ENCODE data around the gene ADAMTSL1.
A peak's percentile ranks its signal among the peaks of the same experiment; 100 is the strongest.

ADAMTSL1 gene

DNA sequence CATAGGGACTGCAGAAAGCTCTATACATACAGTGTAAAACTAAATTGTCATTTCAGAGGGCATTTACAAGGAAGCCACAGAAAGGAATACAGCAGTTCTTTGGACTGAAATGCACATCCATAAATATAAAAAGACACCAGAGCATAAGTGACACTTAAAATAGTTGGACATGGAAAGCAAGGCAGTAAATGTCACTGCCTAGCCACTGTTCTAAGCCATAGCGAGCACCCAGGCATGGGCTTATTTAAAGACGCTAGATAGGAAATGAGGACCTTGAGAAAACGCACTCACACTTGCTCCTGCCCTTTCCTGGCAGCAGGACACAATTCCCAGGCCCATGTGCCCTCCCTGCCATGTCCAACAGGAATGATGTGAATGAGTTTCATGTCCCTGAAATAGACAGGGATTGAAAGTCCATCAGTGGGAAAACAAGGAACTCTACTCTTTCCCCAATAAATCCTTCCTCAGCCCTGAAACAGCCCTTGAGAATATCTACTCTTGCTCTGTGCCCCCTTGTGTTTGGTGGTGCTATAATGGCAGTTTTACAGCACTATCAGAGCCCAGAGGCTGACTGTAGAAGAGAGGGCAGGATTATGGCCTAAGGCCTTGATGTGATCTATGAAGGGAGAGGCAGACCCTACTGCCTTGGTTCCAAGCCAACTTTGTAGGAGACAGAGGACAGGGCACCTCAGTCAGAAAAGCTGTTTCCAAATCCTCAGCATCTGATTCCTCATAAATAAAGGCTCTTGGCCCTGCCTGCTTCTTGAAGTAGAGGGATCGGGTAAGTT is 376.1 kb downstream of the ADAMTSL1 start:
- H3K9me3 ChIP-seq (ENCODE audit: low read length), result no peaks in the 10 kb centered on the region
- H2AFZ ChIP-seq (ENCODE audit: low read depth, low read length), result no peak overlapping the region
- no peak overlapping the region for H3K4me3 ChIP-seq (ENCODE audit: low read length)
- H3K4me1 ChIP-seq (ENCODE audit: insufficient read depth, low read length), result no peaks in the 10 kb centered on the region
- no peaks in the 10 kb centered on the region for H3K36me3 ChIP-seq (ENCODE audit: insufficient read depth, low read length)
- H3K27me3 ChIP-seq (ENCODE audit: insufficient read depth, low read length), result no peaks in the 10 kb centered on the region

DNA sequence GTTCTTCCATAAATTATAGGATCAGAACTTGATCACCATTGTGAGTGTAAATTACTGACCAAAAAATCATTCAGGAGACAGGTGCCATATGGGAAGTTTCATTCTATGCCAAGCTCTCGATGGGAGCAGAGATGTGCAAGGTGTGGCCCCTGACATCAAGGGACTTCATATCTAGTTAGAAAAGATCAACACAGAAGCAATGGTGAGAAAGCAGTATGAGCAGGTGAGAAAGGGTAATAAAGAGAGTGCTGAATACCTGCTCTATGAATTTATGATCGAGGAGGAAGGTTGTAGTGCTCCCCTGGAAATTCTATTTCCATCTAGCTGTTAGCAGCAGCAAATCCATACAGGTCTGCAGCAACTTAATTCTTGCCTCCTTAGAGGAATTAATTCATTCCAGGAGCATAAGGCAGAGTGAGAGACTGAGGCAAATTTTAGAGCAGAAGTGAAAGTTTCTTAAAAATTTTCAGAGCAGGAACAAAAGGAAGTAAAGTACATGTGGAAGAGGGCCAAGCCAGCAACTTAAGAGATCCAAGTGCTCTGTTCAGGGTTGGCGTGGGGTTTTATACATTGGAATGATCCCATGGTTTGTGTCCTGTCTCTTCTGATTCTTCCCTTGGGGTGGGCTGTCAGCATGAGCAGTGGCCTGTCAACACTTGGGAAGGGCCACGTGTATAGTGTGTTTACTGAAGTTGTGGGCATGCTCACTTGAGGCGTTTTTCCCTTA is 377.3 kb downstream of the ADAMTSL1 start:
- H3K27me3 ChIP-seq (ENCODE audit: insufficient read depth, low read length), result no peaks in the 10 kb centered on the region
- H3K4me1 ChIP-seq (ENCODE audit: insufficient read depth, low read length), result no peaks in the 10 kb centered on the region
- no peak overlapping the region for H2AFZ ChIP-seq (ENCODE audit: low read depth, low read length)
- no peaks in the 10 kb centered on the region for H3K9me3 ChIP-seq (ENCODE audit: low read length)
- no peaks in the 10 kb centered on the region for H3K36me3 ChIP-seq (ENCODE audit: insufficient read depth, low read length)
- H3K4me3 ChIP-seq (ENCODE audit: low read length), result no peak overlapping the region

DNA sequence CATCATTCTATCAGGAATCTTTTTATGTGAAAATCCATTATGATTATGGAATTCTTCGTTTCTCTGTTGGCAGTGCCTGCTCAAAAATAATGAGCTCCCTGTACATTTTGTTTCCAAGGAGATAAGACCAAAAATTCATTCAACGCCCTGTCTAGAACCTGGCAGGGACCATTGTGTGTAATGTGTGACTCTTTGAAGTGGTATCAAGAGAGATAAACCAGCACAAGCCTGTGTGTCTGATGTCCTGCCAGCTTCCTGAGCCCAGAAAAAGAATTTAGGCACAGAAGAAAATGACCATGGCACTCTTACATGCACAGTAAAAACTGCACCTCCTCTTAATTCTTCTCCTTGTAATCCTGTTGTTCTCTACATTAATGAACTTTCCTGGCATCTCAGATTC is 381.7 kb downstream of the ADAMTSL1 start:
- H3K27me3 ChIP-seq (ENCODE audit: insufficient read depth, low read length), result no peaks in the 10 kb centered on the region

DNA sequence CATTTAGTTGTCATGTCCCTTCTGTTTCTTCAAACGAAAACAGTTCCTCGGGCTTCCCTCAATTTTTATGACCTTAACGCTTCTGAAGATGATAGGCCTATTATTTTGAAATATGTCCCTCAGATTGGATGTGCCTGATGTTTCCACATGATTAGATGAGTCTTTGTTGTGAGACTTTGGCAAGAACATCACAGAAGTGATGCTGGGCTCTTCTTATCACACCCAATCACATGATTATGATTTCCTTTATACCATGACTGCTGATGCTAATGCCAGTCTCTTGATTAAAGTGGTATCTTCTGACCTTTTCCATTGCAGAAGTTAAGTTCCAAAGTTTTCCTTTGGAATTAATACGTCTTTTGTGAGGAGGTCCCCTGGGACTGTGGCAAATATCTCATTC is 383.4 kb downstream of the ADAMTSL1 start:
- no peak overlapping the region for H3K4me3 ChIP-seq (ENCODE audit: low read length)
- no peaks in the 10 kb centered on the region for H3K27me3 ChIP-seq (ENCODE audit: insufficient read depth, low read length)
- H3K4me1 ChIP-seq (ENCODE audit: insufficient read depth, low read length), result peaks cover 10% of the 10 kb centered on the region
- no peaks in the 10 kb centered on the region for H3K9me3 ChIP-seq (ENCODE audit: low read length)
- no peak overlapping the region for H2AFZ ChIP-seq (ENCODE audit: low read depth, low read length)
- no peaks in the 10 kb centered on the region for H3K36me3 ChIP-seq (ENCODE audit: insufficient read depth, low read length)

More for the DNA sequence above, 381.7 kb downstream of the ADAMTSL1 start:
- Histone ChIP-seq H3K4me1 (ENCODE audit: insufficient read depth, low read length) (no peaks in the 10 kb centered on the region), H2AFZ (ENCODE audit: low read depth, low read length) (no peak overlapping the region), H3K9me3 (ENCODE audit: low read length) (no peaks in the 10 kb centered on the region), H3K36me3 (ENCODE audit: insufficient read depth, low read length) (no peaks in the 10 kb centered on the region), H3K4me3 (ENCODE audit: low read length) (no peak overlapping the region)

DNA sequence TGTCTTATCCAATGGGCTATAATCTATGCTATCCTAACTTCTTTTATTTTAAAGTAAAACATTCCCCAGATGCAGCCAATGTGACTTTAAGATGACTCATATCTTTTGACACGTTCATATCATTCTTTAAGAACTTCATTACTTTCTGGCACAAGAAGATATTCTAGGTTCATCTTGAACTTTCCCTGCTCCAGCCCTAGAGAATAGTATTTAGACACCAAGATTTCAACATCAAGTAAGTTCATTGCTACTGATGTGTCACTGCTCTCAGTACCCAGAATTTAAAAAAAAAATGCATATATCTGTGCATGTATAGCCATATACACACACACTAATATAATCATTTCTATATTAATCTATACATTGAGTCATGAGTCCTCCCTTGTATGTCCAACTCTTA is 383.8 kb downstream of the ADAMTSL1 start:
- peaks cover 10% of the 10 kb centered on the region for H3K4me1 ChIP-seq (ENCODE audit: insufficient read depth, low read length)
- H3K4me3 ChIP-seq (ENCODE audit: low read length), result no peak overlapping the region
- no peaks in the 10 kb centered on the region for H3K27me3 ChIP-seq (ENCODE audit: insufficient read depth, low read length)
- H3K36me3 ChIP-seq (ENCODE audit: insufficient read depth, low read length), result no peaks in the 10 kb centered on the region
- H2AFZ ChIP-seq (ENCODE audit: low read depth, low read length), result no peak overlapping the region
- H3K9me3 ChIP-seq (ENCODE audit: low read length), result no peaks in the 10 kb centered on the region

DNA sequence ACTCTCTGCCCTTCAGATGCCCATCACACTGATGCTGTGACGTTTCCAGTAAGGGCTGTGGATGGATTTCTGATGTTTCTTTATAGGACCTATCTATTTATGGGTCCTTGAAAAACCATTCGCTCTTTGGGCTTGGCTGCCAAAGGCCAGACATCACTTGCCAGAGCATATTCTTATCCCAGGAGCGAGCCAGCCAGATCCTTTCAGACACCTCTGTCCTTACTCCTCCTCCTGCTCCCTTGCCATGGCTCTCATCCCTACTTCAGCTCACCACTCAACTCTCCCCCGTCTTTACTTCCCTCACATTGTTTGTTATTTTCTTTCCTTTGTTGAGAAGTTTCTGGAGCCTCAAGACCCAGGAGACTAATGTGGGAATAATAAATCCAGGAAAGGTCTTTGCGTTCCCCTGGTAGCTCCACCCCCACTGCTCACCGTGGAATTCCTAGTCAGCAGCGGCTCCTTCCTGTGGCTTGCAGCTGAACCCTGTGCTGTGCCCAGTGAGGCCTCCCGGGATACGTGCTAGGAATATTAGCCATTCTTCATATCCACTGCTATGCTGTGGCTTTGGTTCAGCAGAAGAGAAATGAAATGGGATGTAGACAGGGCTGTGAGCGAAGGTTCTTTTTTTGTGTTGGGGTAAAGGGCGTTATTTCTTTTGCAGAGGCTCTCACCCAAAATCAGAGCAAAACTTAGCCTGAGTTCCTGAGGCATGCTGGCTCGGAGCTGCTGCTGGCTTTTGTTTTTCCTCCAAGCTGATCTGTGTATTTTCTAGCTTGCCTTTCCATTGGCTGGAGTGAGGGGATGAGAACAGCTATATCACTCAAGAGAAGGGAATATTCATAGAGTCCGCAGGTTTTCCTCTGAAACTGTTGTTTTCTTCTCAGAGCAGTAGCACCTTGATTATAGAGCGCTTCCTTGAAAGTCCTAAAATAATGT is 387.9 kb downstream of the ADAMTSL1 start:
- peak overlapping the region; percentile 48 for H2AFZ ChIP-seq (ENCODE audit: low read depth, low read length)
- H3K4me1 ChIP-seq (ENCODE audit: insufficient read depth, low read length), result peaks cover 15% of the 10 kb centered on the region
- no peaks in the 10 kb centered on the region for H3K27me3 ChIP-seq (ENCODE audit: insufficient read depth, low read length)
- no peak overlapping the region for H3K4me3 ChIP-seq (ENCODE audit: low read length)
- H3K9me3 ChIP-seq (ENCODE audit: low read length), result no peaks in the 10 kb centered on the region
- no peaks in the 10 kb centered on the region for H3K36me3 ChIP-seq (ENCODE audit: insufficient read depth, low read length)

DNA sequence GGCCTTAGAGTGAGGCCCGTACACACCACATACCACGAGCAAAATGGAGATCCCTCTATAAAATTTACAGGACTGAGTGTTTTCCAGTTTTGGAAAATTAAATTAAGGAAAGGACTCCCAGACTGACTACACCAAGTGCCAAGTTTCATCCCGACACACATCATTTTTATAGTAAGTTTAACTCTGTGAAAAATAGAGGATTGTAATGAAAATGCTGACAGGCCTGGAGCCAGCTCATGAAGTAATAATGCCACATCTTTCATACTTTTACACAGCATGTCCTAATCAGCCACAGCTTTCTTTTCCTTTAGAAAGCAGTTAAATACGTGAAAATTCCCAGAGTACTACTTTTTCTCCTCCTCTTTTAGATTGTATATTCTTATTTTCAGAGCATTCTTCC is 389.8 kb downstream of the ADAMTSL1 start:
- H2AFZ ChIP-seq (ENCODE audit: low read depth, low read length), result no peak overlapping the region
- no peaks in the 10 kb centered on the region for H3K36me3 ChIP-seq (ENCODE audit: insufficient read depth, low read length)
- peaks cover 15% of the 10 kb centered on the region for H3K4me1 ChIP-seq (ENCODE audit: insufficient read depth, low read length)
- no peak overlapping the region for H3K4me3 ChIP-seq (ENCODE audit: low read length)
- H3K27me3 ChIP-seq (ENCODE audit: insufficient read depth, low read length), result no peaks in the 10 kb centered on the region
- H3K9me3 ChIP-seq (ENCODE audit: low read length), result no peaks in the 10 kb centered on the region

DNA sequence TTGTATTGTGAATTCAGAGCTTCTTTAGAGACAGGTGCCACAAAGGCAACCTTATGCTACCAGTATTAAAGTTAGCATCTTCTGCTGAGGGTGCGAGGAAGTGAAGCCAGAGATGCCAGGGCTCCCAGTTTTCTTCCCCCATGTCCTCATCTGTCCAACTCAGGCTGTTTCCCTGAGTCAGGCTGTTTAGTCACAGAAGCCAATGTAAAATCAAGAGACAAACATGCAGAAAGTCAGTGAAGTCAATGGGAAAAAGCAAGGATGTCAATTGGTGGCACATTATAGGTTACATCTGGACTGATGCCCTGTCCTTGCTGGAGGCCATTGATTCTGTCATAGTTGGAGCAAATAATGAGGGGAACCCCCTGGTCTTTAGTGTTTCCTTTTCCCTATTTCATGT is 390.6 kb downstream of the ADAMTSL1 start:
- Histone ChIP-seq H3K36me3 (ENCODE audit: insufficient read depth, low read length) (no peaks in the 10 kb centered on the region), H3K27me3 (ENCODE audit: insufficient read depth, low read length) (no peaks in the 10 kb centered on the region), H3K4me3 (ENCODE audit: low read length) (no peak overlapping the region)

DNA sequence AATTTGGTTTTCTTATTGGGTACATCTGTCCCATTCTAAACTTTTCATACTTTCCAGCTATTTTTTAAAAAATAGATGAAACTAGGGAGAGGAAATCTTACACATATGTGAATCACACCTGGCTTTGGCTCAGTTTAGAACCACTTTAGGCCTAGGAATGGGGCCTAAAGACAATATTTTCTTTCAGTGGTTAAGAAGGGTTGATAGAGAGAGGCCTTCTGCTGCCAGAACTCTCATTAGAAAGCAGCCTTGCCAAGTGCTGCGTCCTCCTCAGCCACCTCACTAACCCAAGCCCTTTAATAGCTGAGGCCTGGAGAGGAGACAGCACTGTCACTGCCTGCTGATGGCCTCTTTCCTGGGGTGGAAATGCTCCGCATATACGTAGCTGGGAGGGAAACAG is 391.6 kb downstream of the ADAMTSL1 start:
- Histone ChIP-seq H2AFZ (ENCODE audit: low read depth, low read length) (no peak overlapping the region), H3K36me3 (ENCODE audit: insufficient read depth, low read length) (no peaks in the 10 kb centered on the region), H3K9me3 (ENCODE audit: low read length) (no peaks in the 10 kb centered on the region), H3K4me3 (ENCODE audit: low read length) (no peak overlapping the region), H3K4me1 (ENCODE audit: insufficient read depth, low read length) (peaks cover 15% of the 10 kb centered on the region), H3K27me3 (ENCODE audit: insufficient read depth, low read length) (no peaks in the 10 kb centered on the region)

More for the DNA sequence above, 390.6 kb downstream of the ADAMTSL1 start:
- no peak overlapping the region for H2AFZ ChIP-seq (ENCODE audit: low read depth, low read length)
- H3K4me1 ChIP-seq (ENCODE audit: insufficient read depth, low read length), result peaks cover 15% of the 10 kb centered on the region
- no peaks in the 10 kb centered on the region for H3K9me3 ChIP-seq (ENCODE audit: low read length)

DNA sequence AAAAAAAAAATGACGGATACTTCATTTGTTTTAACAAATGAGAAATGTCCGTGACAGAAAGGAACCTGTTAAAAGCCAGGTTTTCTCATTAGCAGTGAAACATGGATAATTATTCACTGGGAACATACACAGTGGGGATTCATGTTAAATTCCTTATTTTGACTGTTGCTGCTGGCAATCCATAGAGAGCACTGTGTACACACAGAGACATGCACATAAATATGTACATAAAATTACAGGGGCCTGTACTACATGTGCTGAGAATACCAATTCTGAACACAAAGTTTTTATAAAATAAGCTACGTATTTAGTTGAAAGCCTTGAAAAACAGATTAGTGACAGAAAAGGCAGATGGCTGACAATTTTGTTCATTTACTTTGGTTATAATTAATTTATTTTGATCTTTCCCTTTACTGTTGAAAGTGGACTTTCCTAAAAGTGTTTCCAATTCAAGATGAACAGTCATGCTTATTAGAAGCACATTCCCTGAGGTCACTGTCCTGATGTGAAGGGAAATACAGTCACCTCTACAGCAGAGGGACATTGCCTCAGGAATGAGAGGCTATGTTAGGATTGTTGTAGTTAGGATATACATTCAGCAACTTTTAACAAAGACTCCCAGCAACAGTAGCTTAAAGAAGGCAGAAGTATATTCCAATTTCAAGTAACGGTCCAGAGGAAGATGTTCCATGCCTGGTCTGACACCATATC is 392.3 kb downstream of the ADAMTSL1 start:
- Histone ChIP-seq H2AFZ (ENCODE audit: low read depth, low read length) (no peak overlapping the region), H3K27me3 (ENCODE audit: insufficient read depth, low read length) (no peaks in the 10 kb centered on the region), H3K4me3 (ENCODE audit: low read length) (no peak overlapping the region), H3K4me1 (ENCODE audit: insufficient read depth, low read length) (peaks cover 15% of the 10 kb centered on the region), H3K36me3 (ENCODE audit: insufficient read depth, low read length) (no peaks in the 10 kb centered on the region), H3K9me3 (ENCODE audit: low read length) (no peaks in the 10 kb centered on the region)

DNA sequence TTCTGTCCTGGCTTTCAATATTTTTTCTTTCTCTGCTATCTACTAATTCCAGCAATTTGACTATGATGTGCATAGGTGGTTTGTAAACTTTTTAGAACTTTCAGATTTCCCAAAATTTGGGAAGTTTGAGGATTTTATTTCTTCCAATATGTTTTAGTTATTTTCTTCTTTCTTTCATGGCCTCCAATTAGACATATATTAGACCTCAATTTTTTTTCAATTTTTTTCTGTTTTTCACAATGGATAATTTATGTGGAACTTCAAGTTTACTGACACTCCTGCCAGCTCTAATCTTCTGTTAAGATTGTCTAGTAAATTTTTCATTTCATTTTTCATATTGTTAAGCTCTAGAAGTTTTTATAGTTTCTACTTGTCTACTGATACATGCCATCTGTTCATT is 395.8 kb downstream of the ADAMTSL1 start:
- Histone ChIP-seq H3K27me3 (ENCODE audit: insufficient read depth, low read length) (no peaks in the 10 kb centered on the region), H3K36me3 (ENCODE audit: insufficient read depth, low read length) (no peaks in the 10 kb centered on the region), H2AFZ (ENCODE audit: low read depth, low read length) (no peak overlapping the region), H3K4me3 (ENCODE audit: low read length) (no peak overlapping the region), H3K4me1 (ENCODE audit: insufficient read depth, low read length) (peaks cover 4% of the 10 kb centered on the region), H3K9me3 (ENCODE audit: low read length) (no peaks in the 10 kb centered on the region)

DNA sequence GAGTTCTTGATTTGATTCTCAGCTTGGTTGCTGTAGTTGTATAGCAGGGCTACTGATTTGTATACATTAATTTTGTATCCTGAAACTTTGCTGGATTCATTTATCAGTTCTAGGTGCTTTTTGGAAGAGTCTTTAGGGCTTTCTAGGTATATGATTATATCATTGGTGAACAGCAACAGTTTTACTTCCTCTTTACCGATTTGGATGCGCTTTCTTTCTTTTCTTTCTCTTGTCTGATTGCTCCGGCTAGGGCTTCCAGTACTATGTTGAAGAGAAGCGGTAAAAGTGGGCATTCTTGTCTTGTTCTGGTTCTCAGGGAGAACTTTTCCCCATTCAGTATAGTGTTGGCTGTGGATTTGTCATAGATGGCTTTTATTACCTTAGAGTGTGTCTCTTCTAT is 400.1 kb downstream of the ADAMTSL1 start:
- Histone ChIP-seq H3K27me3 (ENCODE audit: insufficient read depth, low read length) (no peaks in the 10 kb centered on the region), H3K4me3 (ENCODE audit: low read length) (no peak overlapping the region), H3K4me1 (ENCODE audit: insufficient read depth, low read length) (no peaks in the 10 kb centered on the region), H3K36me3 (ENCODE audit: insufficient read depth, low read length) (no peaks in the 10 kb centered on the region), H3K9me3 (ENCODE audit: low read length) (no peaks in the 10 kb centered on the region), H2AFZ (ENCODE audit: low read depth, low read length) (no peak overlapping the region)

Measured in neuron (in vitro differentiated cells).